IMR-90 (cell line): Measurements from ENCODE around the gene TNS3.

Experiments used
- FOS ChIP-seq: fragments of 150-350 bp; IDR thresholded peaks from 2 replicates; pipeline ENCODE4 v1.6.1; 2016; ENCODE audit warnings: low read depth, low read length
- POLR2A ChIP-seq: IDR thresholded peaks from 2 replicates; pipeline ENCODE4 v1.6.1; 2012; ENCODE audit warnings: mild to moderate bottlenecking, low read depth, low read length
- SMC3 ChIP-seq: fragments of 150-350 bp; IDR thresholded peaks from 2 replicates; pipeline ENCODE4 v1.6.1; 2016; ENCODE audit warnings: low read depth, mild to moderate bottlenecking, antibody characterized with exemption, low read length, moderate library complexity
- TF ChIP-seq, protein P1 (sequence below): conservative IDR thresholded peaks from 2 replicates; pipeline ENCODE4 v1.5.1; 2012; ENCODE audit warnings: mild to moderate bottlenecking, low read depth, low read length, improper control_type of control experiment

- TF ChIP-seq POLR2A (no peak), SMC3 (no peak), FOS (no peak)
- TF ChIP-seq, protein P1, sequence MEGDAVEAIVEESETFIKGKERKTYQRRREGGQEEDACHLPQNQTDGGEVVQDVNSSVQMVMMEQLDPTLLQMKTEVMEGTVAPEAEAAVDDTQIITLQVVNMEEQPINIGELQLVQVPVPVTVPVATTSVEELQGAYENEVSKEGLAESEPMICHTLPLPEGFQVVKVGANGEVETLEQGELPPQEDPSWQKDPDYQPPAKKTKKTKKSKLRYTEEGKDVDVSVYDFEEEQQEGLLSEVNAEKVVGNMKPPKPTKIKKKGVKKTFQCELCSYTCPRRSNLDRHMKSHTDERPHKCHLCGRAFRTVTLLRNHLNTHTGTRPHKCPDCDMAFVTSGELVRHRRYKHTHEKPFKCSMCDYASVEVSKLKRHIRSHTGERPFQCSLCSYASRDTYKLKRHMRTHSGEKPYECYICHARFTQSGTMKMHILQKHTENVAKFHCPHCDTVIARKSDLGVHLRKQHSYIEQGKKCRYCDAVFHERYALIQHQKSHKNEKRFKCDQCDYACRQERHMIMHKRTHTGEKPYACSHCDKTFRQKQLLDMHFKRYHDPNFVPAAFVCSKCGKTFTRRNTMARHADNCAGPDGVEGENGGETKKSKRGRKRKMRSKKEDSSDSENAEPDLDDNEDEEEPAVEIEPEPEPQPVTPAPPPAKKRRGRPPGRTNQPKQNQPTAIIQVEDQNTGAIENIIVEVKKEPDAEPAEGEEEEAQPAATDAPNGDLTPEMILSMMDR = no peak
Observed at GRCh38 chr7:47526466-47526865, 55.4 kb downstream of the TNS3 start.
